ENCODE results near the gene RIMBP3C.
"Not testable (repeated sequence)": the region's sequence is repeated elsewhere in the genome, so short reads cannot be mapped to it uniquely, and the experiment has no call there.

Gene RIMBP3C, protein sequence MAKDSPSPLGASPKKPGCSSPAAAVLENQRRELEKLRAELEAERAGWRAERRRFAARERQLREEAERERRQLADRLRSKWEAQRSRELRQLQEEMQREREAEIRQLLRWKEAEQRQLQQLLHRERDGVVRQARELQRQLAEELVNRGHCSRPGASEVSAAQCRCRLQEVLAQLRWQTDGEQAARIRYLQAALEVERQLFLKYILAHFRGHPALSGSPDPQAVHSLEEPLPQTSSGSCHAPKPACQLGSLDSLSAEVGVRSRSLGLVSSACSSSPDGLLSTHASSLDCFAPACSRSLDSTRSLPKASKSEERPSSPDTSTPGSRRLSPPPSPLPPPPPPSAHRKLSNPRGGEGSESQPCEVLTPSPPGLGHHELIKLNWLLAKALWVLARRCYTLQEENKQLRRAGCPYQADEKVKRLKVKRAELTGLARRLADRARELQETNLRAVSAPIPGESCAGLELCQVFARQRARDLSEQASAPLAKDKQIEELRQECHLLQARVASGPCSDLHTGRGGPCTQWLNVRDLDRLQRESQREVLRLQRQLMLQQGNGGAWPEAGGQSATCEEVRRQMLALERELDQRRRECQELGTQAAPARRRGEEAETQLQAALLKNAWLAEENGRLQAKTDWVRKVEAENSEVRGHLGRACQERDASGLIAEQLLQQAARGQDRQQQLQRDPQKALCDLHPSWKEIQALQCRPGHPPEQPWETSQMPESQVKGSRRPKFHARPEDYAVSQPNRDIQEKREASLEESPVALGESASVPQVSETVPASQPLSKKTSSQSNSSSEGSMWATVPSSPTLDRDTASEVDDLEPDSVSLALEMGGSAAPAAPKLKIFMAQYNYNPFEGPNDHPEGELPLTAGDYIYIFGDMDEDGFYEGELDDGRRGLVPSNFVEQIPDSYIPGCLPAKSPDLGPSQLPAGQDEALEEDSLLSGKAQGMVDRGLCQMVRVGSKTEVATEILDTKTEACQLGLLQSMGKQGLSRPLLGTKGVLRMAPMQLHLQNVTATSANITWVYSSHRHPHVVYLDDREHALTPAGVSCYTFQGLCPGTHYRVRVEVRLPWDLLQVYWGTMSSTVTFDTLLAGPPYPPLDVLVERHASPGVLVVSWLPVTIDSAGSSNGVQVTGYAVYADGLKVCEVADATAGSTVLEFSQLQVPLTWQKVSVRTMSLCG (N-terminal part only)

DNA sequence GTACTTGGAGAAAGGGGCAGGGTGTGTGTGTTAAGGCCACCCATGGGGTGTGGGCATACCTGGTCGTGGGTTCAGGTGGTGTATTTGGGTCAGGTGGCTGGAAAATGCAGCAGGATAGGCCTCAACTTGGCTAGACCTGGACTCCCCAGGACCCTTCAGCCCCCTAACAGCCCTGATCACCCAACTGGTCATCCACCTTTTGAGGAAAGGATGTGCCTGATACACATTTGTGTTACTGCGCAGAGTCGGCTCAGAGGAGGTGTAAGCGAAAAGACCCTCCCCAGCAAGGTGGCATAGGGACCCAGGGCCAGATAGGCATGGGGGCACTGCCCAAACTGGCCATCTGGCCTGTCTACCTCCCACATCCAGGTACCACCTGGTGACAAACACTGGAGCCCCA is at the start of gene RIMBP3C:
Gene RIMBP3C (minus strand): TSS at position 101 of the 400 bp plus-strand sequence. CDS start 485 bp downstream, outside the sequence.
- DNase-seq = not testable (repeated sequence)

DNA sequence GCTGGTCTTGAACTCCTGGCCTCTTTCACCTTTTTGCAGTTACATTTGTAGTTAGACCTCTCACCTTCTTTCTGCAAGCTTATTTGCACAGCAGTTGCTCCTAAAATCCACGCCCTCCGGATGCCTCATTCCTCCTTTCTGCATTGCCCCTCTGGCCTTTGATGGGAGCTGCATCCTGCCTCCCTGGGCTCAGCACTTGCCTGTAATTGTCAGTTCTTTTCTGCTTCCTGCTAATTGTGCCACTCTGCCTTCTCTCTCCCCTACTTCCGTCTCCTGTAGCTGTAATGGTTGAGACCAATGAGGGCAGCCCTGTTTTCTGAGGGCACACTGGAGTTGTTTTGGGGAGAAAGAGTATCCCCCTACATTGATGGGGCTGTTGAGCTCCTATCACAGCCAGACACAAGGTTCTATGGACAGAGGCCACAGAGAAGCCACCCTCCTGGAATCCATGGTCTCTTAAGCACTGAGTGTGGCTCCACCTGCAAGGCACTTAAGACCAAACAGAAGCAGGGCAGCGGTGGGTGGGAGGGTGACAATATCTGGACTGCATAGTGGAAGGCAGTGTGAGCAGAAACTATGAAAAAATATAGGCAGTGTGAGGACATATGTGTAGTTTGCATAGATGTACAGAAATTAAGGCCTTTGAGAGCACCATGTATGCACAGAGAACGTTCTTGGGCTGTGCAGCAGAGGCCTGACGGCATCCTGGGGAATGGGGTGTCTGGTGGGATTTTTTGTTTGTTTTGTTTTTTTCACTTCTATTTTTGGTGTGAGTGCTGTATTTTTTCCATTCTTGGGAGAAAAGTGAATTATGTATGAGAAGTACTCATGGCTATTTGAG is 48.0 kb upstream of the RIMBP3C start:
- DNase-seq = no peak

DNA sequence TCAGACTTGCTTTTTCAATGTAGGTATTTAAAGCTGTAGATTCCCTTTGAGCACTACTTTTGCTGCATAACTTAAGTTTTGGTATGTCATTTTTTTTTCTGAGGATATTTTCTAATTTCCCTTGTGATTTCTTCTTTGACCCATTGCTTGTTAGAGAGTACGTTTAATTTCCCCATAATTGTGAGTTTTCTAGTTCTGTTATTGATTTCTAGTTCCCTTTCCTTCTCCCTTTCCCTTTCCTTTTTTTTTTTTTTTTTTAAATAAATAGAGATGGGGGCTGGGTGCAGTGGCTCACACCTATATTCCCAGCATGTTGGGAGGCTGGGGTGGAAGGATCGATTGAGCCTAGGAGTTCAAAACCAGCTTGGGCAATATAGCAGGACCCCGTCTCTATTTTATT is 47.0 kb upstream of the RIMBP3C start:
- no peak for DNase-seq

DNA sequence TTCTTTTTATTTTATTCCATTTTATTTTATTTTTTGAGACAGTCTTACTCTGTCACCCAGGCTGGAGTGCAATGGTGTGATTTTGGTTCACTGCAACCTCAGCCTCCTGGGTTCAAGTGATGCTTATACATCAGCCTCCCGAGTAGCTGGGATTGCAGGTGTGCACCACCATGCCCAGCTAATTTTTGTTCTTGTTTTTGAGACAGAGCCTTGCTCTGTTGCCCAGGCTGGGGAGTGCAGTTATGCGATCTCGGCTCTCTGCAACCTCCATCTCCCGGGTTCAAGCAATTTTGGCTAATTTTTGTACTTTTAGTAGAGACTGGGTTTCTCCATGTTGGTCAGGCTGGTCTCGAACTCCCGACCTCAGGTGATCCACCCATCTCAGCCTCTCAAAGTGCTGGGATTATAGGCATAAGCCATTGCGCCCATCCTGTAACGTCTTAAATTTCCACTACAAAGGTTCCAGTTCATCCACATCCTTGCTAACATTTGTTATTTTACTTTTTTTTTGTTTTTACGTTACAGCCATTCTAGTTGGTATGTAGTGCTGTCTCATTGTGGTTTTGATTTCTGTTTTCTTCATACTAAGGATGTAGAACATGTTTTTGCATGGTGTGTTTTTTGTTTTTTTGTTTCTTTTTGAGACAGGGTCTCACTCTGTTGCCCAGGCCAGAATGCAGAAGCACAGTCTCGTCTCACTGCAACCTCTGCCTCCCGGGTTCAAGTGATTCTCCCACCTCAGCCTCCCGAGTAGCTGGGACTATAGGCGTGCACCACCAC is 45.3 kb upstream of the RIMBP3C start:
- not testable (repeated sequence) for DNase-seq

DNA sequence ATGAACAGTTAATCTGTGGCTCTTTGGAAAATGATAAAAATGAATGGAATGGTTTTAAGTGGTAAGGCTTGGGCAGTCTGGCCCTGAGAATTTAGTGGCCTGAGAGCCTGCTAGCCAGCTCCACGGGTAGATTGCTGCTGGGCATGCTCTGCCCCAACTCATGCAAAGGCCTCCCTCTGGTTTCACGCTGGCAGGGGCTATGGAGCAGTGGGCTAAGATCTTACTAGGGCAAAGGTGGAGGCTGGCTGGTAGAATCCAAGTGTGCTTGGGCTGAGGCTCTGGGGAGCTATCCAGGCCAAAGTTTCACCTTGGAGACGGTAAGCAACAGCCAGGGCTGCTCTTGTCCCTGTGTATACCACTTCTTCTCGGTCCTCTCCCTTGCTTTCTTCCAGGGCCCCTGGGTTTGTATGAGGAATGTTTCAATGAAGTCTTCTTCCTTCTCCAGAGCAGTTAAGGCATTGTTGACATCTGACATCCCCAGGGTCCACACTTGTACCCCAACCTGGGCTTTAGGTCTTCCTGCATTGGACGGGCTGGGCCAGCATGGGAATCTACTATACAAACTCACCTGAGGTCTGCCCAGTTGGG is 43.7 kb upstream of the RIMBP3C start:
- DNase-seq = no peak

DNA sequence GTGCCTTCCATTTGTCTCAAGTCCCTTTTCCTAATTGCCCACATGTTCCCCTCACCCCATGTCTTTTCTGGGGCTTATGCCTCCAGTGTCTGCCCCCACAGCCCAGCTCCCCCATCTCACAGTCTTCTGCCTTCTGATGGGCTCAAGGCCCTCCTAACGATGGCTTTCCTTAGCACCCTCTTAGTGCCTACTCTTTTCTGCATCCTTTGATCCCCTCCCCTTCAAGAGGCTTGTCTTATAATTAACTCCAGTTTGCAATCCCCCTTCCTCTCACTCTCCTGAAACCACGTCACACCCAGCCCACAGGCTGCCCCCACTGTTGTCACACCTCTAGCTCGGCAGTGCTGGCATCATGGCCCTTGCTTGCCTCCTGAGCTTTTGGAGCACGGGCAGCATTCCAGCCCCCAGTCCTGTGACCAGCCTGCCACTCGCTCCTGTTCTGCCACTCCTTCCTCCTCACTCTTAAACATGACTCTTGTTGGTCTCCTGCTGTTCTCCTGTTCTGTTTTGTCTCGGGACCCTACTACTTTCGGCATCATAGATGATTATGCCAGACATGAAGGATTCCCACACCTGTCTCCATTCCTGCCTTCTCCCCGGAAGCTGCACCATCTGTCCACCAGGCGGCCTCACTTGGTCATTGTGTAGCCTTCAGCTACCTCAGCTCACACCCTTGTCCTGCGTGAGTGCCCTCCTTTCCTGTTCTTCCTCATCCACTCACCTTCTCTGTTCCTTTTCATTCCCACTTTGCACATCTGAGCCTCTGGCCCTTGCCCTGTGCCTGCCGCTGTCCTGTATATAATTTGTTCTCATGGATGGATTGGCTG is 42.4 kb upstream of the RIMBP3C start:
- no peak for DNase-seq

DNA sequence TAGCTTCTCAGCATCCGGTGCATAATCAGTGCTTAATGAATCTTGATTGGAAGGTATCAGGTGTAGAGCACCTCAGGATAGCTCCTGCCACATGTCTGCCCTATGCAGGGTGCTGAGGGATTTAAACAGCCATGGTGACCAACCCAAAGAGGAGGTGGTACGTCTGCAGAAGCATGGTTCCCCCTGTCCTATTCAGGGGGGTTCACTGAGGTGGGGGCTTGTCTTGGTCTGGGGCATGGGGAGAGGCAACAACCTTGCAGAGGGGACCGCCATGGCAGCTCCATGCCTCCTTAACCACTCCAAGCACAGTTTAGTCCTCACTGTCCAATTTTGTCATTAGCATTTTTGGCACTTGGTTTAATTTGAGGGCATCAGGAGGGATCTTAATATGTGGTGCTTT is 41.2 kb upstream of the RIMBP3C start:
- no peak for DNase-seq

DNA sequence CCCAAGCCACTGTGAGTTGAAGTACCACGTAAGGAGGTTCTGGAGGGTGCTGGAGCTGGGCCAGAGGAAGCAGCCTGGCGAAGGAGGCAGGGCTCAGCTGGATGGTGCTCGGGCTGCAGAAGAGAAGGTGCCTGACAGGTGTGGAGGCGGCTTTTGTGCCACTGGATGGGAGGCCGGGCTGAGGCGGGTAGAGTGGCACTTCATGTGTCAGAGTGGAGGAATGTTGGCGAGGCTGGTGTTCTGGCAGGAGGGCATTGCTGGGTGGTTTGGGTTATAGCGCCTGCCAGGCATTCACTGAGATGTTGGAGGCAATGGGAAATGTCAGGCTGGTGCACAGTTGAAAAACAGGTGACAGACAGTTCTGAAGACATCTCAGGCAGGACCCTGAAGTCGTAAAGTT is 40.4 kb upstream of the RIMBP3C start:
- no peak for DNase-seq

DNA sequence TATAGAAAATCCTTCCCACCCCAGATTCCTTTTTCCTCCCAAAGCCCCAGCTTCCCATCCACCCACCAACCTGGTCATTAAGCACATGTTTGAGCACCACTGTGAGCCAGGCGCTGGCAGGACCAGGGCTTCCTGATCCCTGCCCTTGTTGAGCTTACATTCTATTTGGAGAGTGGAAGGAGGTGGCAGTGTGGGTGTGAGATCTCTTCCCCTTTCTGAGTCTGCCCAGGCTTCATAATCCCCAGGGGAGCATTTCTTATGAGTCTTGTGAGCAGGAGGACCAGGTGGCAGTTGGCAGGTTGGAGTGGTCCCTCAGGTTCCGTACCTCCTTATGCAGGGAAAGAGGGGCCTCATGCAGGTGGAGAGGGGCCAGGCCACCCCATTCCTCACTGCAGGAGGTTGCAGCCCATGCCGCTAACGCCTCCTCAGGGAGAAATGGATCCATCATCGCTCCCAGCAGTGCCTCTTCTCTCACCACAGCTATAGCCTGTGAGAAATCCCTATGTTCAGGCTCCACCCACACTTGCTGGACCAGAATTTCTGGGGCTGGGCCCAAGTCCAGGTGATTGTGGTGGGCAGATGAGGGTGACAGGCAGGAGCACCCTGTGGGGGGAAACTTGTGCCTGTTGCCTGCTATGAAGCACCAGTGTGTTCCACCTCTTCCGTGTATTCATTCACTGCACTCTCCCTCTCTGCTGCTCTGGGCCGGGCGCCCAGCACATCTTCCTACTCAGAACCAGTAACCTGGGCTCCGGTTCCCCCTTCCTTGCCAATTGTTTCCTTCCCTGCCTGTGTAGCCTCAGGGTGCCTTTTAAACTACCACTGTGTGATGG is 39.8 kb upstream of the RIMBP3C start:
- DNase-seq = no peak

DNA sequence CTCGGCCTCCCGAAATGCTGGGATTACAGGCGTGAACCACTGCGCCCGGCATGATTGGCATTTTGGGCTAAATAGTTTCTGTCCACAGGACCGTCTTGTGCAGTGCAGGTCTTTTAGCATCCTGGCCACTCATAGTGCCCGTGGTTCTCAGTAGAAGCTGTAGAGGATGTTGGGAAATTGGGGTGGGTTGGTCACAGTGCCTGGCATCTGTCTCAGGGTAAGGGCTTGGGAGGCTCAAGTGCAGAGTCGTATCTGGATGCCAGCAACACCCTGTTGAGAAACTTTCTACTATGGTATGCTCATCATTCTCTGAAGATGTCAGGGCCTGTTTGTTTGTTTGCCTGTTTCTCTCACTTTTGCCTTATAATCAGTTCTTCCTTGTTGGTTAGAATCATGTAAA is 38.1 kb upstream of the RIMBP3C start:
- no peak for DNase-seq

DNA sequence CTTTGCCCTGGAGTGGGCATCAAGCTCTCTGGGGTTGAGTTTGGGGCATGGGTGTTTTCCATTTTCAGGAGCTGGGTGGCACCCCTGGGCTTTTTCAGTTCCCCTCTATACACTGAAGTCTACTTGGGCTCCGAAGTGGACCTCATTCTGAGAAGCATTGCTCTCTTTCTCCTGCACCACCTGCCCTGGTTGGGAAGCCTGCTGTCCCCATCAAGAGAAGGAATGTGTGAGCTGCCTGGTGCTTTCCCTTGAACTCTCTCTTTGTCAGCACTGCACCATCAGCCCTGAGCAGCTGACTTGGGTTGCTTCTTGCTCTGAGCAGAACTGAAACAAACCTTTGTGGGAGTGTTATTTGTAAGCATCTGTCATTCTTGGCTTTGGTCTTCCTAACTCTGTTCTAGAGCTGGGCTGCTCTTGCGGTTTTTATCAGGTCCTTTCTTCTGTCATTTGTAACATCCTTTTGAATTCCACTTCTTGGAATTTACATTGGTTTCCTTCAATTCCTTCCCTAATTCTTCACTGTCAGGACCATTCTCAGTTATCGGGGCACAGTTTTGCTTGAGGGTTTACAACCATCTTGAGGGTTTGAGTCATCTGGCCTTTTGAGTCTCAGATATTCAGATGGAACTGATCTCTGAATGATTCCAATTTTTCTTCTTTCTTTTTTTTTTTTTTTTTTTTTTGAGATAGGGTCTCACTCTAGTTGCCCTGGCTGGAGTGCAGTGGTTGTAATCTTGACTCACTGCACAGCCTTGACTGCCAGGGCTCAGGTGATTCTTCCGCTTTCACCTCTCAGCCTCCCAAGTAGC is 36.7 kb upstream of the RIMBP3C start:
- DNase-seq = no peak

DNA sequence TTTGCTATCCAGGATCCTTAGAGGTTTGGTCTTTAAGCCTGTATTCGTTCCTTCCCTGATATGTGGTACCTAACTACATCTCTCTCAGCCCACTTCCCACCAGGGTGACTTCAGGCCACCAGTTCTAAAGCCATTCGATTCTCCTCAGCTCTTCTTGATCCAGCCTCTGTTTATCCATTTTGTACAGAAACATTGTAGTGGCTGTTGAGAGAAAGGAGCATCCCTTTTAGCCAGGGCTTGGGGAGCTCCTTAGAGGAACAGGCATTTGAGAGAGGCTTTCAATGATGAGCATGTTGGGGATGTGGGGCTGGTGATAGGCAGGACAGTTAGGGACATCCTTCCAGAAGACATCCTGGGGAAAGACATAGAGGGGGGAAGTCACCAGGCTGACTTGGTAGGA is 34.1 kb upstream of the RIMBP3C start:
- no peak for DNase-seq

DNA sequence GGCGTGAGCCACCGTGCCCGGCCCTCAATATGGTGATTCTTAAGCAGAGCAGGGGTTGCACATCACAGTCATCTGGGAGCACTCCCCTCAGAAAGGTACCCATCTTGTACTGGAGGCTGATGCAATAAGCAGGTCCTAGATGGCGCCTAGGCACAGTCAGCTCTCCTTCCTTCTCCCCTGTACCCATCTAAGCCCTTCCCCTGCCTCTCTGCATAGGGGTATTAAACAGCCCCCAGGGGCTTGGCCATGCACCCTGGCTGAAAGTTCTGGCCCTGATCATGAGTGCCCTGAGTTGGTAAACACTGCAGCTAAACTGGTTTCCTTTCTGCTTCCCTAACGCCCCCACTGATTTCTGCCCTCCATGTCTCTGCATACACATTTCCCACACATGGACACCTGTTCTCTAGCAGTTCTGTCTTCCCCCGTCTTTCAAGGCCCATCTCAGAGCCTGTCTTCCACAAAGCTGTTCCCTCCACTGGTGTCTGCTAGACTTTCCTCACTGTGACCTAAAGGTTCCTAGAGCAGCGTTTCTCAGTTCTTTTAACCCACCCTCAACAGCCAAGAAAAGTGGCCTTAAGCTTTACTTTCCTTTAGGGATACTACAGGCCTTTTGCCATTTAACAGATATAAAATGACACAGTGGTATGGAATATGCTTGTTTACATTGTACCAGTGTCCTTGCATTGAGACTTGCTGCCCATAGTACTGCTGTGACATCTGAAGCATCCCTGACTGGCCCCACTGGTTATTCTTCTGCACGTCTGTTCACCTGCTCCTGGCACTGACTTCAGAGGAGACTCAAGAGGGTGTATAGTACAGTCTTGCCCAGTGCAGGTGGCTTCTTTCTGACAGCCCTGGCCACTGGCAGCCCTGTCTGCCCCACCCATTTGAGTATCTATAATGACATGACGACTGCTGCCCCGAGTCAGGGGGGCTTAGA is 31.8 kb upstream of the RIMBP3C start:
- DNase-seq = no peak

DNA sequence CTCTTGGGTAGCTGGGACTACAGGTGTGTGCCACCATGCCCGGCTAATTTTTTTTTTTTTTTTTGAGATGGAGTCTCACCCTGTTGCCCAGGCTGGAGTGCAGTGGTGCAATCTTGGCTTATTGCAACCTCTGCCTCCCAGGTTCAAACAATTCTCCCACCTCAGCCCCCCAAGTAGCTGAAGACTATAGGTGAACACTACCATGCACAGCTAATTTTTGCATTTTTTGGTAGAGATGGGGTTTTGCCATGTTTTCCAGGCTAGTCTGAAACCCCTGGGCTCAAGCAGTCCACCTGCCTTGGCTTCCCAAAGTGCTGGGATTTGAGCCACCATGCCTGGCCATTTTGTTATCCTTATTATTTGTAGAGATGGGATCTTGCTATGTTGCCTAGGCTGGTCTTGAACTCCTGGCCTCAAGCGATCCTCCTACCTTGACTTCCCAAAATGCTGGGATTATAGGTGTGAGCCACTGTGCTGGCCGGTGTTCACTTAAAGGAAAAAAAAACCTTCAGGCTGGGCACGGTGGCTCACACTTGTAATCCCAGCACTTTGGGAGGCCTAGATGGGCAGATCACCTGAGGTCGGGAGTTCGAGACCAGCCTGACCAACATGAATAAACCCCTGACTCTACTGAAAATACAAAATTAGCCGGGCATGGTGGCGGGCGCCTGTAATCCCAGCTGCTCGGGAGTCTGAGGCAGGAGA is 29.9 kb upstream of the RIMBP3C start:
- not testable (repeated sequence) for DNase-seq

DNA sequence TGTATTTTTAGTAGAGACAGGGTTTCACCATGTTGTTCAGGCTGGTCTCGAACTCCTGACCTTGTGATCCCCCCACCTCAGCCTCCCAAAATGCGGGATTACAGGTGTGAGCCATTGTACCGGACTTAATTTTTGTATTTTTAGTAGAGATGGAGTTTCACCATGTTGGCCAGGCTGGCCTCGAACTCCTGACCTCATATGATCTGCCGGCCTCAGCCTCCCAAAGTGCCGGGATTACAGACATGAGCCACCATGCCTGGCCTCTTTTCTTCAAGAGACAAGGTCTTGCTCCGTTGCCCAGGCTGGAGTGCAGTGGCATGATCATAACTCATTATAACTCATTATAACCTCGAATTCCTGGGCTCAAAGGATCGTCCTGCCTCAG is 29.4 kb upstream of the RIMBP3C start:
- not testable (repeated sequence) for DNase-seq

DNA sequence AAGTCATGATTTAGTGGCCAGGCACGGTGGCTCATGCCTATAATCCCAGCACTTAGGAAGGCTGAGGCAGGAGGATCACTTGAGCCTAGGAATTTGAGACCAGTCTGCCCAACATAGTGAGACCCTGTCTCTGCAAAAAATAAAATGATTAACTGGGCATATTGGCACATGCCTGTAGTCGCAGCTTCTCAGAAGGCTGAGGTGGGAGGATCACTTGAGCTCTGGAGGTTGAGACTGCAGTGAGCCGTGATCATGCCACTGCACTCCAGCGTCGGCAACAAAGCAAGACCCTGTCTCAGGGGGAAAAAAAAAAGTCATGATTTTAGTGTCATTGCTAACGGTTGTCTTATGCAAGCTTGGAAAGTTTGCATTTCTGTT is 28.2 kb upstream of the RIMBP3C start:
- DNase-seq = no peak
